ENCODE measurements around the gene ZNF534.
"Not testable (repeated sequence)": the region's sequence is repeated elsewhere in the genome, so short reads cannot be mapped to it uniquely, and the experiment has no call there.

Gene ZNF534

GRCh38 chr19:52428937-52429336 is at the start of gene ZNF534:
Gene ZNF534 (plus strand): TSS chr19:52429148. CDS start chr19:52431475, 2,327 bp downstream.
- no peak for DNase-seq

GRCh38 chr19:52391135-52391534 is 37.8 kb upstream of the ZNF534 start:
- DNase-seq = no peak

GRCh38 chr19:52397310-52398080 is 31.5 kb upstream of the ZNF534 start, which contains the start of gene ZNF528:
Gene ZNF528 (plus strand): TSS chr19:52397849. CDS start chr19:52402014, 4,165 bp downstream.
- DNase-seq = peak; percentile 13 to 59

- DNase-seq = no peak
Observed at GRCh38 chr19:52398081-52398441, 30.9 kb upstream of the ZNF534 start.

GRCh38 chr19:52410276-52410675 is 18.7 kb upstream of the ZNF534 start:
- DNase-seq = no peak

GRCh38 chr19:52415711-52416110 is 13.2 kb upstream of the ZNF534 start:
- DNase-seq = no peak

- no peak for DNase-seq
Observed at GRCh38 chr19:52442179-52442578, 13.2 kb downstream of the ZNF534 start.

- no peak for DNase-seq
Observed at GRCh38 chr19:52444506-52444905, 15.6 kb downstream of the ZNF534 start.

- no peak for DNase-seq
Observed at GRCh38 chr19:52451241-52451640, 22.3 kb downstream of the ZNF534 start.

- DNase-seq = no peak
Observed at GRCh38 chr19:52453324-52454094, 24.6 kb downstream of the ZNF534 start, which contains the start of gene ZNF578. Gene ZNF578 (plus strand): TSS chr19:52453553. CDS start chr19:52501846, 48,293 bp downstream.

GRCh38 chr19:52464798-52465470 is 36.0 kb downstream of the ZNF534 start:
- no peak for DNase-seq

- no peak for DNase-seq
Observed at GRCh38 chr19:52473655-52474350, 44.9 kb downstream of the ZNF534 start.

- no peak for DNase-seq
Observed at GRCh38 chr19:52474351-52475127, 45.6 kb downstream of the ZNF534 start.

GRCh38 chr19:52484111-52484743 is 55.3 kb downstream of the ZNF534 start:
- DNase-seq = not testable (repeated sequence)

GRCh38 chr19:52485064-52485463 is 56.1 kb downstream of the ZNF534 start:
- not testable (repeated sequence) for DNase-seq

GRCh38 chr19:52485561-52486240 is 56.8 kb downstream of the ZNF534 start:
- DNase-seq = not testable (repeated sequence)

GRCh38 chr19:52492201-52492993 is 63.4 kb downstream of the ZNF534 start:
- DNase-seq = no peak

GRCh38 chr19:52492994-52493470 is 64.1 kb downstream of the ZNF534 start:
- no peak for DNase-seq

GRCh38 chr19:52494518-52494917 is 65.6 kb downstream of the ZNF534 start:
- no peak for DNase-seq

- DNase-seq = no peak
Observed at GRCh38 chr19:52498571-52498970, 69.6 kb downstream of the ZNF534 start.

All from NCI-H446 (cell line).